Uterus (tissue), 4 donors: ENCODE measurements around the gene C3orf18. TPM values are rescaled to one million over a fixed set of nuclear protein-coding genes. Genes with fewer than 3 reads are reported as not detected.

ENCODE experiments used
- DNase-seq, 2 donors: peaks; one replicate each; pipeline ENCODE4 v3.0.0-alpha.2; 2019 to 2020
- H3K27ac ChIP-seq, 2 donors: fragments of 200-600 bp; sonication (generic); 1 replicate in 1 of 2; 2 replicates in 1 of 2; pipeline ENCODE4 v1.5.1; 2016 to 2018
- H3K27me3 ChIP-seq, 2 donors: fragments of 200-600 bp; sonication (generic); one replicate each; pipeline ENCODE4 v1.5.1; 2018 to 2019; ENCODE audit warnings: control low read depth in 1 of 2
- H3K36me3 ChIP-seq, 2 donors: fragments of 200-600 bp; sonication (generic); one replicate each; pipeline ENCODE4 v1.5.1; 2019; ENCODE audit warnings: control low read depth in 1 of 2
- H3K4me1 ChIP-seq, 2 donors: fragments of 200-600 bp; sonication (generic); one replicate each; pipeline ENCODE4 v1.5.1; 2018 to 2019; ENCODE audit warnings: control low read depth in 1 of 2
- H3K4me3 ChIP-seq, 2 donors: fragments of 200-600 bp; sonication (generic); 1 replicate in 1 of 2; 2 replicates in 1 of 2; pipeline ENCODE4 v1.5.1; 2018 to 2019; ENCODE audit warnings: mild to moderate bottlenecking in 1 of 2
- H3K9me3 ChIP-seq, 2 donors: fragments of 200-600 bp; sonication (generic); one replicate each; pipeline ENCODE4 v1.5.1; 2019; ENCODE audit warnings: control low read depth in 1 of 2
- CTCF ChIP-seq, 4 experiments: fragments of 200-600 bp in 2 of 4; fragments of 450-650 bp in 2 of 4; sonication (generic) in 2 of 4; IDR thresholded peaks; one replicate each; pipeline ENCODE4 v1.5.1; 2016 to 2019; ENCODE audit warnings: antibody characterized with exemption in 4 of 4, mild to moderate bottlenecking in 2 of 4, moderate library complexity in 1 of 4
- POLR2A ChIP-seq, 2 donors: fragments of 450-650 bp; IDR thresholded peaks; one replicate each; pipeline ENCODE4 v1.6.1; 2016; ENCODE audit warnings: antibody characterized with exemption in 2 of 2, mild to moderate bottlenecking in 1 of 2, moderate library complexity in 1 of 2
- intact Hi-C: fragments of 100-400 bp; cut with DNase I; formaldehyde crosslinking; loops from one replicate; pipeline ENCODE4 v1.15.1; 2023; ENCODE audit warnings: low total_unique reads
- total RNA-seq, 4 donors: library from RNA; depleted of rRNA in 3 of 4; stranded (reverse); fragments of >200 nt in 3 of 4; gene quantifications; one replicate each; pipeline versions ENCODE4 v1.1.0 to v1.2.4, GENCODE V29; 2014 to 2023
- donor health status: DM: yes; HTN: yes; CAD: no.

Gene C3orf18
- total RNA-seq, 4 donors from 2014 or later: 7.1 to 21.0 (median 20.7) TPM

GRCh38 chr3:50606596-50606995, 39.0 kb upstream of the C3orf18 start:
- no peak overlapping the region for H3K4me3 ChIP-seq
- H3K36me3 ChIP-seq: no peaks in the 10 kb centered on the region
- H3K27ac ChIP-seq: peak overlapping the region in 1 of 2 donors; percentile 96
- no peak for DNase-seq
- intact Hi-C loops: no loop called here
- TF ChIP-seq CTCF (IDR thresholded peaks at IDR 0.05): no peak
- TF ChIP-seq POLR2A (IDR thresholded peaks at IDR 0.05): no peak
- H3K9me3 ChIP-seq: no peaks in the 10 kb centered on the region
- peaks cover 15 to 39% of the 10 kb centered on the region in 2 donors for H3K4me1 ChIP-seq
- H3K27me3 ChIP-seq: no peaks in the 10 kb centered on the region

- Histone ChIP-seq H3K27me3 (no peaks in the 10 kb centered on the region), H3K4me1 (peaks cover 15 to 40% of the 10 kb centered on the region in 2 donors), H3K4me3 (no peak overlapping the region), H3K36me3 (no peaks in the 10 kb centered on the region), H3K9me3 (no peaks in the 10 kb centered on the region), H3K27ac (peak overlapping the region; percentile 94 to 96)
- no peak for DNase-seq
- TF ChIP-seq CTCF (IDR thresholded peaks at IDR 0.05) (no peak), POLR2A (IDR thresholded peaks at IDR 0.05) (no peak)
- intact Hi-C loops: no loop called here
These were observed 38.4 kb upstream of the C3orf18 start for GRCh38 chr3:50605901-50606326.

- Histone ChIP-seq H3K4me3 (no peak overlapping the region), H3K27ac (peak overlapping the region; percentile 94 to 96), H3K27me3 (no peaks in the 10 kb centered on the region), H3K9me3 (no peaks in the 10 kb centered on the region), H3K36me3 (no peaks in the 10 kb centered on the region), H3K4me1 (peaks cover 25 to 43% of the 10 kb centered on the region in 2 donors)
- TF ChIP-seq CTCF (IDR thresholded peaks at IDR 0.05): no peak
- TF ChIP-seq POLR2A (IDR thresholded peaks at IDR 0.05): peak in 1 of 2 donors; percentile 9
- peak; percentile 88 to 91 for DNase-seq
- intact Hi-C loops: no loop called here
These were observed 37.4 kb upstream of the C3orf18 start for GRCh38 chr3:50604628-50605588.

- Histone ChIP-seq H3K36me3 (no peaks in the 10 kb centered on the region), H3K4me1 (peaks cover 29 to 38% of the 10 kb centered on the region in 2 donors), H3K4me3 (no peak overlapping the region), H3K9me3 (no peaks in the 10 kb centered on the region), H3K27me3 (no peaks in the 10 kb centered on the region), H3K27ac (peak overlapping the region; percentile 94 to 96)
- no peak for TF ChIP-seq POLR2A (IDR thresholded peaks at IDR 0.05)
- no peak for TF ChIP-seq CTCF (IDR thresholded peaks at IDR 0.05)
- intact Hi-C loops: no loop called here
- no peak for DNase-seq
These were observed 36.6 kb upstream of the C3orf18 start for GRCh38 chr3:50604110-50604621.
